Activated CD4-positive, alpha-beta T cell treated with anti-CD3 and anti-CD28 coated beads, Interleukin-2, Interleukin-4, amounts not matched to agents 100 ng/mL and 50 ng/mL, durations not matched to agents 16 hours and 8 hours (primary cell): ENCODE measurements around the gene NAT10.
A peak's percentile ranks its signal among the peaks of the same experiment; 100 is the strongest.
"Not testable (repeated sequence)": the region's sequence is repeated elsewhere in the genome, so short reads cannot be mapped to it uniquely, and the experiment has no call there.

ENCODE experiments used
- DNase-seq: peaks from one replicate; pipeline ENCODE4 v3.0.0-alpha.2; 2020; ENCODE audit warnings: low spot score

The NAT10 gene

GRCh38 chr11:34105079-34105956 lies at the start of gene NAT10:
Gene NAT10 (plus strand): TSS chr11:34105629. CDS start chr11:34108226, 2,597 bp downstream.
- DNase-seq = peak; percentile 98

- DNase-seq = no peak
Observed at GRCh38 chr11:34056672-34057071, 48.8 kb upstream of the NAT10 start.

- DNase-seq = no peak
Observed at GRCh38 chr11:34063061-34063795, 42.2 kb upstream of the NAT10 start.

DNA sequence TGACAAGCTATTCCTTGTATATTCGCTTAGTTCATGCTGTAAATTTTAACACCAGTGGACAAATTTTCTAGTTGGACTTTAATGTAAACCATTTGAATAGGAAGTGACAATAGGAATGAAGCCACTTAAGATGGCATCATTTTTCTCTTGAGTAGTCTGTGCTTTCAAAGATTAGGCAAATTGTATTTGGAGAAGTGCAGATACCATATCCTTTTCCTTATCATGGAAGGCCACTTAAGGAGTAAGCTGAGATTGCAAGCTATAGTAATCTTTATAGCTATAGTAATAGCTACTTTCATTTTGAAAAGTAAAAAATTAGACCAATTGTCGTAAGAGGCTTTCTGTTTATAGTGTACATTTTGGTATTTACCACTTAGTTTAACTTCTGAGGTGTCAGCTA lies 41.1 kb upstream of the NAT10 start:
- no peak for DNase-seq

- peak; percentile 10 for DNase-seq
Observed at GRCh38 chr11:34065505-34066203, 39.8 kb upstream of the NAT10 start.

DNA sequence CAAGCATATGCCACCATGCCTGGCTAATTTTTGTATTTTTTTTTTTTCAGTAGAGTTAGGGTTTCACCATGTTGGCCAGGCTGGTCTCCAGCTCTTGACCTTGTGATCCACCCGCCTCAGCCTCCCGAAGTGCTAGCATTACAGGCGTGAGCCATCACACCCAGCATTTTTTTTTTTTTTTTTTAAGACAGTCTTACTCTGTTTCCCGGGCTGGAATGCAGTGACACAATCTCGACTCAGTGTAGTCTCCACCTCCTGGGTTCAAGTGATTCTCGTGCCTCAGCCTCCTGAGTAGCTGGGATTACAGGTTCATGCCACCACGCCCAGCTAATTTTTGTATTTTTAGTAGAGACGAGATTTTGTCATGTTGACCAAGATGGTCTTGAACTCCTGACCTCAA lies 38.7 kb upstream of the NAT10 start:
- not testable (repeated sequence) for DNase-seq

DNA sequence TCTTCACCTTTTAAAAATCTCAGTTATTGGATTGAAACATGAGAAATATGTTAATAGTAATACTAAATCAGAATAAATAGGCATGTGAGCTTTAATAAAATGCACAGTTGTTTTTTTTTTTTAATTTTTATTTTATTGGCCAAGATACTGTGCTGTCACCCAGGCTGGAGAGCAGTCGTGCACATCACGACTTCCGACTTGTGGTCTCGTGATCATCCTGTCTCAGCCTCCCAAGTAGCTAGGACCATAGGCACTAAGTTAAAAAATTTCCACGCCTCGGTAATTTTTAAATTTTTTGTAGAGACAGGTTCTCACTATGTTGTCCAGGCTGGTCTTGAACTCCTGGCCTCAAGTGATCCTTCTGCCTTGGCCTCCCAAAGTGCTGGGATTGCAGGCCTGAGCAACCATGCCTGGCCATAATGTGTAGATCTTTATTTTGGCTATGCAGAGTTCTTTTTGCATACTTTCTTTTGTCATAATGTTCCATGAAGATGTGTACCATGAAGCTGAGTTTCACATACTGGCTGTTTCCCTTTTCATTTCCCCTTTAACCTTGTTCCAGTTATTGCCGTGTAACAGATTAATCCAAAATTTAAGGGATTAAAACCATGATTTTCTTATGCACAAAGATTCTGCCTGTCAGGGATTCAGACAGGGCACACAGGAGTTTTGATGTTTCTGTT lies 37.9 kb upstream of the NAT10 start:
- DNase-seq = no peak

- no peak for DNase-seq
Observed at GRCh38 chr11:34068111-34068510, 37.3 kb upstream of the NAT10 start.

GRCh38 chr11:34071306-34071705 lies 34.1 kb upstream of the NAT10 start:
- DNase-seq = not testable (repeated sequence)

- DNase-seq = no peak
Observed at GRCh38 chr11:34072041-34072440, 33.4 kb upstream of the NAT10 start.

DNA sequence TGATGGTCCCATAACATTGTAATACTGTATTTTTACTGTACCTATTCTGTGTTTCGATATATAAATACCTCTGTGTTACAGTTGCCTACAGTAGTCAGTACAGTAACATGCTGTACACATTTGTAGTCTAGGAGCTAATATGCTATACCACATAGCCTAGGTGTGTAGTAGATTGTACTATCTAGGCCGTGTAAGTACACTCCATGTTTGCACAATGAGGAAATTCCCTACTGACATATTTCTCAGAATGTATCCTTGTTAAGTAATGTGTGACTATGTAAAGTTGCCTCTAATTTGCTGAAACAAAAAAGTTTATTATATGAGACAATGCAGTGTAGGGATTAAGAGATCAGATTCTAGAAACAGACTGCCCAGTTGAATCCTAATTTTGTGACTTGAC lies 32.6 kb upstream of the NAT10 start:
- no peak for DNase-seq

- no peak for DNase-seq
Observed at GRCh38 chr11:34074391-34074790, 31.0 kb upstream of the NAT10 start.

DNA sequence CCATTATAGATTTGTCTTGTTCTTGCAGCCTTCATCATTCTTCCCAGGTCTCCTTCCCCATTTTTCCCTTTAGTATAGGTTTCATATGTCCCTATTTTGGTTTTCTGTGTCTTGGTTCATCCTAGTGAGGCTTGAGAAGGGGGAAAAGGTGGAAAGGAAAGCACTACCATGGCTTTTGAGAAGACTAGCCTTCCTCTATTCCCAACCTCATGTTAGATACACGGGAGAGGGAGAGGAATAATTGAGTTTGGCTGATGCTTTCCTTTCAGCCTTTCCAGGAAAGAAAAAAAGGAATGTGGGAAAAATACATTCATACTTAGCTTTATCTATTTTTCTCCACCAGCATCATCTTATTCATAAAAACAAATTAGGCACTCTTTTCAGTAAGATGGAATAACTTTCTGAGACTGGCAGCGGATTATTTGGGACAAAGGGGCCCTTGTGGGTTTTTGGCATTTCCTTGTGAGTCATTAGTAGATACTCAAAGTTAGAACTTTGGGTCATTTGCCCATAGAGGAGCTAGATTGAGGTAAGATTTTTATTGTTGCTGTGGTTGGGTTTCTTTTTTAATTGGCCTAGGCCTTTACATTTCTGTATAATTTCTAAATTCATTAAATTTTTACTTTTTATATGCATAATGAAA lies 30.1 kb upstream of the NAT10 start:
- DNase-seq = peak; percentile 11

- no peak for DNase-seq
Observed at GRCh38 chr11:34080609-34081008, 24.8 kb upstream of the NAT10 start.

- no peak for DNase-seq
Observed at GRCh38 chr11:34084637-34085036, 20.8 kb upstream of the NAT10 start.

GRCh38 chr11:34086554-34087283 lies 18.7 kb upstream of the NAT10 start:
- peak; percentile 30 for DNase-seq

DNA sequence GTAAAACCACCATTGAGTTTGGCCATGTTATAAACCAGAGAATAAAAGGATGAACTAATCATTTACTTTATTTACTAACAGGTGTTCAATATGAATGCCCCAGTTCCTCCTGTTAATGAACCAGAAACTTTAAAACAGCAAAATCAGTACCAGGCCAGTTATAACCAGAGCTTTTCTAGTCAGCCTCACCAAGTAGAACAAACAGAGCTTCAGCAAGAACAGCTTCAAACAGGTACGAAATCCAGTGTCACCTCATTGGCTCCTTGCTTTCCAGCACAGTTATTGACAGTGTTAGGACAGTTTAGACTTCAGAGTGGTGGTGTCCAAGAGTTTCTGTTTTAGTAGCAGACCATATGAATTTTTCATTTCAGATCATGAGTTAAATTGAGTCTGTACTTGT lies 13.6 kb upstream of the NAT10 start:
- no peak for DNase-seq

GRCh38 chr11:34094900-34095299 lies 10.5 kb upstream of the NAT10 start:
- DNase-seq = not testable (repeated sequence)

- DNase-seq = no peak
Observed at GRCh38 chr11:34098813-34099212, 6.6 kb upstream of the NAT10 start.

GRCh38 chr11:34104680-34105078 lies 750 bp upstream of the NAT10 start:
- no peak for DNase-seq
